Activated CD4-positive, alpha-beta T cell treated with anti-CD3 and anti-CD28 coated beads, Interleukin-2, Interleukin-4, amounts not matched to agents 100 ng/mL and 50 ng/mL, durations not matched to agents 16 hours and 8 hours (primary cell): ENCODE measurements around the gene VPS16.
"Not testable (repeated sequence)": the region's sequence is repeated elsewhere in the genome, so short reads cannot be mapped to it uniquely, and the experiment has no call there.

Source experiments
- DNase-seq: peaks from one replicate; pipeline ENCODE4 v3.0.0-alpha.2; 2020; ENCODE audit warnings: low spot score

The VPS16 gene

DNA sequence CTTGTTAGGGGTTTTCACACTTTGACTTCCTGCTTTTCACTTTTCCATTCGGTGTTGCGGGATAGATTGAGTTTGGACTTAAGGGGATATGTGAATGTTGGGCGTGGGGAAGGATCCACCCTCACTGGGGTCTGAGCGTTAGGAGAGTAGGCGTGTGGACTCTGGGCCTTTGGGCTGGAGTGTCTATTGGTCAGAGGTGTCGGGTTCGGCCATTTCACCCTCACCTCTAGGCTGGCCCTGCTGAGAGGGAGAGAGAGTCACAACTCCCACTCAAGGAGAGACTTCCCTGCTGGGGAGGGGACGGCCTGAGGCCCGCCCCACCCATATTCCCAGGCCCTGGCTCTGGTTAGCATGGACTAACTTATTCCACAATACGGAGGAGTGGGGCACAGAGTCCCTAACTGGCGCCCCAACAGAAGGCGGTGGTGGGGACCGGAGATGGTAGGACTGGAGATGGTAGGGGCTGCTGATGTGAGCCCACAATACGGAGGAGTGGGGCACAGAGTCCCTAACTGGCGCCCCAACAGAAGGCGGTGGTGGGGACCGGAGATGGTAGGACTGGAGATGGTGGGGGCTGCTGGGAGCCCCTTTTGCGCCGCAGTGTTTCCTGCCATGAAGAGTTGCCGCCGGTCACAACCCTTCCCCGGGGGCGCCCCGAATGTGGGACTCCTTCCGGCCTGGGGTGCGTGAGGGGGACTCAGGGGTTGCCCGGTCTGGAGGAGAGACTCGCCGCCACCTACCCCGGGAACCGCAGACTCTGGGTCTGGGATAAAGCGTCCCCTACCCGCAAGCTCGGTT lies 31.3 kb downstream of the VPS16 start:
- DNase-seq, result peak; percentile 15

DNA sequence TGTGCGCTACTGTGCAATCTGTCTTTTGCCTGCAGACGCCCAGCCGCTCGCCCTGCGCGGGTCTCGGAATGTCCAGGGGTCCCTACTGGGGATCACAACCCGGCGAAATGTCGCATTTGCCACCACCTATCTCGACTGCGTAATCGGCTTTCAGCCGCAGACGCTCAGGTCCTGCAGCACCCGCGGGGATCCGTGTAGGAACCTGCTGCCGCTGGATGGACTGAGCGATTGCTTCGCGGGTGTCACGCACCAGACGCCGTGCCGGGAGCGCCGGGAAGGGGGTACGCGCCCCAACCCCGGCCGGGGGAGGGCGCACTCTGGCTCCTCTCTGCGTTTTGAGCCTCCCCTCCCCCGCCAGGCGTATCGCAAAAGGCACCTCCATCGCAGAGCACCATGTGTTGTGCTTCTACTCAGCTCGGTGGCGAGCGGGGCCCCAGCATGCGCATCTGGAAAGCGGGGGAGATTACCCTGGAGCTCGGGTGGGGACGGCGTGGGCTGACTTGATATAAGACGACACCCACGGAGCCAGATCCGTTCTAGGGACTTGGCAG lies 32.0 kb downstream of the VPS16 start:
- DNase-seq, result peak; percentile 76

DNA sequence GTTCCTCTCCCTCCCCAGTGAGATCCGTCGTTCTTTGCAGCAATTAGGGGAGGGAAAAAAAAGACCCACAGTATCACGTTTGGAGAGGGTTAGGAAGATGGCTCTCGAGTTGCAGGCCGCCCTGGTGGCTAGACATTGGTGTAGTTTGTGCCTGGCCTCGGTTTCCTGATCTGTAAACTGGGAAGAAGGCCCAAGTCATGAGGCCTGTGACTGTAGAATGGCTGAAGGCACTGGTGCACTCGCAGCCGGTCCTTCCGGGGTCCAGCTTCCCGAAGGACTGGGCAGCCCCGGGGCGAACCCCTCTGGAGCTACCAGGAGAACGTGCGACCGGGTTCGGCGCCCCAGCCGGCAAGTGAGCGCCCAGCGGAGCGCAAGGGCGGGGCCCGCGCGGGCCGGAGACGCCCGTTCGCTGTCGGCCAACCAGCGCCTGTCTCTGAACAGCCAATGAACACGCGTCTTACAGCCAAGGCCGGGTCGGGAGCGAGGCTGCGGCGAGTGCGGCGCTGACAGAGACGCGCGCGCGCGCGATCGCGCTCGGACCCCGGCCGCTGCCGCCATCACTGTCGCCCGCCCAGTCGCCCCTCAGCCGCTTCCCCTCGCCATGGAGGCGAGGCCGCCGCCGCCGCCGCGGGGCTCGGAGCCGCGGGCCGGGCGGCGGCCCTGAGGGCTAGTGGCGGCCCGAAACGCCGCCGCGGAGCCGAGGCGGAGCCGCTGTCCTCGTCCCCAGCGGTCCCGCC lies 32.6 kb downstream of the VPS16 start, which contains the start of gene PTPRA:
Gene PTPRA (plus strand): TSS at position 472 of the 737 bp plus-strand sequence. CDS start 90,797 bp downstream, outside the sequence.
- DNase-seq, result peak; percentile 96

DNA sequence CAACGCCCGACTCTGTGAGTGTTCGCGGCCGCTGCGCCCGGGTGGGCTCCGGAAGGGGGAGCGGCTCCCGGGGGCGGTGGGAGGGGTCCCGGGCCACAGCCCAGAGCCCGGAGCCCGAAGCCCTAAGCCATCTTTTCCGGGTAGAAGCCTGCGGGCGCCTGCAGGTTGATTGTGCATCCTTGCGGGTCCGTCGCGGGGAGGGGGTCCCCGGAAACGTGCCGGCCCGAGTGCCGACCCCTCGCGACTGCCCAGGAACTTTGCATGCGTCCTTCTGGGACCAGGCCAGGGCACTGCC lies 33.1 kb downstream of the VPS16 start:
- DNase-seq, result peak; percentile 48

DNA sequence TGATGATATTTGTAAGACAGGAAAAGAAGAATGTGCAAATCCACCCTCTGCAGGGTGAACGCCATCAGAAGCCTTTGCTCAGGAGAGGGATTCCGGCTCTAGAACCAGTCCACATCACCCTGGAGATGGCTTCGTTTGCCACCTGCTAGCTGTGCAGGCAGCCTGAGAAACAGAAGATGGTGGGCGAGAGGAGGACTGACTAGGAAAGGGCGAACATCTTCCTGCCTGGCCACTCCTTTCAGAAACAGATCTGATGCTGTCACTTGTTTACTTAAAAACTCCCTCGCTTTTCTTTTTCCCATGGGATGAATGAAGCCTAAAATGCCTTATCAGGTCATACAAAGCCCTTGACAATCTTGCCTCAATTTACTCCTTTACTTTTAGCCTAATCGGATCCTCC lies 33.9 kb downstream of the VPS16 start:
- peak; percentile 15 for DNase-seq

DNA sequence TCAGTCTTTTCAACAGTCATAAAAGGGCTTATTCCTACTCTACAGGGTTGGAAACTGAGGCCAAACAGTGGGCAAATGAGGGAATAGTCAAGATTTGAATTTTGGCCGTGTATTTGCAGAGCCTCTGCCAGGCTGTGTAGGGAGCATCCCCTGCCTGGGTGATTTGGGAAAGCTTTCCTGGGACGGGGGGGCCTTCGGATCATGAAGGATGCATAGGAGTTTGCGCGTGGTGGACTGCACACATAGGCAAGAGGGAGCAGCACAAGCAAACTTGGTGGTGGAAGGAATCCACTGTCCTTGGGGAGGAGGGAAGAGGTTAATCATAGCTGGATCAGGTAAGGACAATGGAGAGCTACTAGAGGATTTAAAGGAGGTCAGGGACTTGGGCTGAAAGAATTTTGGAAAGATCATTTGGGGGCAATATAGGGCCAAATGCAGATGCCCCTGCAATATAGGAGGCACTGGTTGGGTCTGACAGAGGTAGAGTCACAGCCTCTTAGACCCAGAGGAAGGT lies 35.2 kb downstream of the VPS16 start:
- DNase-seq, result no peak

DNA sequence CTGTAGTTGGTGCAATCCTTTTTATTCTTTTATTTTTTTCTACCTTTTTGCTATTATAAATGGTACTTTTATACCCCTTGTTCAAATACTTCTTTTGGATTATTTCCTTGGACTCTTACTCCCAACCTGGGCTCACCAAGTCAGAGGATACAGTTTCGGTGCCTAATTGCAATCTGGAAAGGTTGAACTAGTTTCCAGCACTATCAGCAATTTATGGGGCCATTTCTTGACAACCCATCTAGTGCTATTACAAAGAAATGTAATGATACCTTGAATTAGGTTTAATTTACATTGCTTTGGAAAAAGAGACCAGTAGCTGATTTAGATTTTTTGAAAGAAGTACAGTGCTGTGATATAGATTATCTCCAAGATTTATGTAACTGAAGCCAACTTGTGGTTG lies 38.0 kb downstream of the VPS16 start:
- no peak for DNase-seq

DNA sequence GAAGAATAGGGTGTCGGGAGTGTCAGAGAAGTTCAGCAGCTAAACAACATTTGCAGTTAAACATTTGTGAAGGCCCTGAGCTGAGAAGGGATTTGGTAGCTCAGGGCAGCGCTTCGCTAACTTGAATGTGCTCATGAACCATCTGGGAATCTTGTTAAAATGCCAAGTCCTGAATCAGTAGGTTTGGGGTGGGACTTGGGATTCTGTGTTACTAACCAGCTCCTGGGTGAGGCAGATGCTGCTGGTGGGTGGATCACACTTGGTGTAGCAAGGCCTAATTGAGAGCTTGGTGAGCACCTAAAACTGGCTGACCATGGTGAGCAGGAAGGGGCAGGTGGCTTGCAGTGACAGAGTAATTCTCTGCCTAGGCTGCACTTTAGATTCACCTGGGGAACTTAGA lies 38.6 kb downstream of the VPS16 start:
- DNase-seq, result no peak

DNA sequence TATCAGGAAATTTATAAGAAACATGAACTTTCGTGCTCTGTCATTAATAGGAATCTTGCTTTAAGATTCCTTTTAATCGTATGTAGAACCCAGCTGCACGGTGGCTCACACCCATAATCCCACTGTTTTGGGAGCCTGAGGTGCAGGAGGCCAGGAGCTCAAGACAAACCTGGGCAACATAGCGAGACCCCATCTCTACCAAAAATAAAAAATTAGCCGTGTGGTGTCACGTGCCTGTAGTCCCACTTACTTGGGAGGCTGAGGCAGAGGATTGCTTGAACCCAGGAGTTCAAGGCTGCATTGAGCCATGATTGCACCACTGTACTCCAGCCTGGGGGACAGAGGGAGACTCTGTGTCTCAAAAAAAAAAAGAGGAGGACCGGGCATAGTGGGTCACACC lies 40.1 kb downstream of the VPS16 start:
- DNase-seq, result no peak

DNA sequence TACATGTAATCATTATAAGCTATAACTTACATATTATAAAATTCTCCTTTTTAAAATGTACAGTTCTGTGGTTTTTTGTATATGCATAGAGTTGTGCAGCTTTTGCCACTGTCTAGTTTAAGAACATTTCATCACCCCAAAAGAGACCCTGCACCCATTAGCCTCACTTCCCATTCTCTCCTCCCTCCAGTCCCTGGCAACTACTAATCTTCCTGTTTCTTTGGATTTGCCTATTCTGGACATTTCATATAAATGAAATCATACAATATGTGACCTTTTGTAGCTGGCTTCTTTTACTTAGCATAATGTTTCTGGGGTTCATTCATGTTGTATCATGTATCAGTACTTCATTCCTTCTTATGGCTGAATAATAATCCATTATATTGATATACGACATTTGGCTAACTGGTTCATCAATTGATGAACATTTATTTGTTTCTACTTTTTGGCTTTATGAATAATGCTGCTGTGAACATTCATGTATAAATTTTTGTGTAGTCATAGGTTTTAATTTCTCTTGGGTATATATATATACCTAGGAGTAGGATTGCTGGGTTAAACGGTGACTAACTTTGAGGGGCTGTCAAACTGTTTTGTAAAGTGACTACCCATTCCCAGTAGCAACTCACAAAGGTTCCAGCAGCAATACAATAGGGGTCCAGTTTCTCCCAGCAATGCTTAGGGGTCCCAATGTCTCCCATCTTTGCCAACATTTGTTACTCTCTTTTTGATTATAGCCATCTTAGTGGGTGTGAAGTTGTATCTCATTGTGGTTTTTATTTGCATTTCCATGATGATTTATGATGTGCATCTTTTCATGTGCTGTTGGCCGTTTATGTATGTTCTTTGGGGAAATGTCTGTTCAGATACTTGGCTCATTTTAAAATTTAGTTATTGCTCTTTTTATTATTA lies 43.4 kb downstream of the VPS16 start:
- no peak for DNase-seq

DNA sequence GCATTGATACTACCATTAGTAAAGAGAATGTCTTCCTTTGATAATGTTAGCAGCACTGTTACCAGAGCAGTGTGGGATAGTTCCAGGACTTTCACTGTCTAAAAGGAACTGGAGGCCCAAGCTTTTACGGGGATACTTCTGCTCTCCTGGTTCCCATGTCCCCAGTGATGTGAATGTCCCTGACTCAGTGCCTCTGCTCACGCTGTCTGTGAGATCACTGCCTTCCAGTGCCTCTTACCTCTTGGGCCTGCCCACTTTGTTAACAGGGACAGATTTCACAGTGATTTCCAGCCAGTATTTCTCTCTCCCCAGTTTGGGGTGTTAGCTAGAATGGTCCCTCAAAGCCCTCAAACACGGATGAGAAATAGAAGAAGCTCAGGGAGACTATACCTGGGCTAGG lies 47.2 kb downstream of the VPS16 start:
- DNase-seq, result no peak

DNA sequence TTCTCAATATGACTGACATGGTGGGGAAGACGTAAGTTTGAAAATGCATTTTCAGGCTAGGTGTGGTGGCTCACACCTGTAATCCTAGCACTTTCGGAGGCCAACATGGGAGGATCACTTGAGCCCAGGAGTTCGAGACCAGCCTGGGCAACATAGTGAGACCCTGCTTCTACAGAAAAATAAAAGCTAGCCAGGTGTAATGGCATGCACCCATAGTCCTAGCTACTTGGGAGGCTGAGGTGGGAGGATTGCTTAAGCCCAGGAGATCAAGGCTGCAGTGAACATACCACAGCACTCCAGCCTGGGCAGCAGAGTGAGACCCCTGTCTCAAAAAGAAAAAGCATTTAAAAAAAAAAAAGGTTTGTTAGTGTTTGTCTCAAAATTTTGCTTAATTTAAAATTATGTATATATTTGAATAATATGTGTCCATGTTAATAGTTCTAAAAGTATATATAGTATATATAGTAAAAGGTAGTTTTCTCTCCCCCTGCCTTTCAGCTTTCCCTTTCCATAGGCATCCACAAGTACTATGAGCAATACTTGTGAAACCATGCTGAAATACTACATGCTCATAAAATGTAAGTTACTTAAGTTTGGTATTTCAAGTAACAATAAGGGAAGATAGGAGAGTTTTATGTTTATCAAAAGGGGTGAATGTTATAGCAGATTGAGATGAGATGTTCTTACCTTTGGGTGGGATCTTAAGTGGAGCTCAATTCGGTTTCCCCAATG lies 47.8 kb downstream of the VPS16 start:
- no peak for DNase-seq

DNA sequence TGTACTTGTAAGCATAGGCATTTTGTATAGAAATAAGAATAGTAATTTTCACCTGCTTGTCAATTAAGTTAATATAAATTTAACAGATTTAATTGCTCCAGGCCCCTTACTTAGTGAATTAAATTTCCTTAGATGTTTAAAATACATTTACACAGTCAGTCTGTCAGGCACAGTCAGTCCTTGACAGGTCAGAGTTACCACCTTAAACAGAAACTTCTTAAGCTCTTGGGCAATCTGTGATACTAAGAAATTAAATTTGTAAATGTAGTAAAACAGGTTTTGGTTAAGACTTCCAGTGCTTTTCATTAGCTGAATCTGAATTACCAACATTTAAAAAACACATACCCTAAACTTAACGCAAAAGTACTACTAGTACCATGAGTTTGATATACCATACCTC lies 48.7 kb downstream of the VPS16 start:
- DNase-seq, result no peak

DNA sequence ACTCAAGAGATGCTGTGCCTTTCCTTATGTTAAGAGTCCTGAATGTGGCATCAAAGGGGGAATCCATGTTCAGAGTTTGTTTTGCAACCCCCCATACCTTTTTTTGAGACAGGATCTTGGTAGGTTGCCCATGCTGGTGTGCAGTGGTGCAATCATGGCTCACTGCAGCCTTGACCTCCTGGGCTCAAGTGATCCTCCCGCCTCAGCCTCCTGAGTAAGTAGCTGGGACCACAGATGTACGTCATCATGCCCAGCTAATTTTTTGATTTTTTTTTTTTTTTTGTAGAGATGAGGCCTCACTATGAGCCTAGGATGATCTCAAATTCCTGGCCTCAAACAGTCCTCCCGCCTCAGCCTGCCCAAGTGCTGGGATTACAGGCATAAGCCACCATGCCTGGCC lies 49.3 kb downstream of the VPS16 start:
- no peak for DNase-seq

DNA sequence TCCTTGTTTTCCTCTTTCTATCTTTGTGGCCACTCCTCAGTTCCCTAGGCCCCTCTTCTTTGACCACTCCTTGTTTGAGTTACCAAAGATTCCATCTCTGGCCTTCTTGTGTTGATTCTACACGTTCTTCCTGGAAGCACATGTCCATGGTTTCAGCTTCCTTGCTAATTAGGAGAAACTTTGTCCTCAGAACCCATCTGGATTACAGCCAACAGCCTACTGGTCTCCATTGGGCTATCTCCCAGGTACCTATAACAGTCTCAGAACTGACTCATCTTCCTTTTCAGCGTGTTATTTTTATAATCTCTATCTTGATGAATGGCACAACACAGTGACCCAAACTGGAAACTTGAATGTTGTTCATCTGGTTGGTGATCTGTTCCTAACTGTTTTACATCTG lies 50.2 kb downstream of the VPS16 start:
- DNase-seq, result no peak

DNA sequence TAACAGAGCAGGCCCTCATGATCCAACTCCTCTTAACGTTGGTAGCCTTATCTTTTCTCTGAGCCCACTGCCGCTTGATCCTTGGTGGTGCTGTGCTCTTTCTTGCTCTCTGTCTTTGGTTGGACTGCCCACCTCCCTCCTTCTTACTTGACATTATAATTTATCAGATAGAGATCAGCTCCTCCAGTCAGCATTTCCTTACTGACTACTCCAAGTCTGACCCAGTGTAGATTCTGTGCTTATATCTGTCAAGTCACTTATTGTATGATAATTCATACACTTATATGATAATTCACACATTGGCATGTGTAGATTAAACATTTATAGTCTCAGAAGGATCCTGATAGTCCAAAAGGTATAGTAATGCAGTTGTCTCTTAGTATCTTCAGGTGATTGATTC lies 50.8 kb downstream of the VPS16 start:
- DNase-seq, result no peak

DNA sequence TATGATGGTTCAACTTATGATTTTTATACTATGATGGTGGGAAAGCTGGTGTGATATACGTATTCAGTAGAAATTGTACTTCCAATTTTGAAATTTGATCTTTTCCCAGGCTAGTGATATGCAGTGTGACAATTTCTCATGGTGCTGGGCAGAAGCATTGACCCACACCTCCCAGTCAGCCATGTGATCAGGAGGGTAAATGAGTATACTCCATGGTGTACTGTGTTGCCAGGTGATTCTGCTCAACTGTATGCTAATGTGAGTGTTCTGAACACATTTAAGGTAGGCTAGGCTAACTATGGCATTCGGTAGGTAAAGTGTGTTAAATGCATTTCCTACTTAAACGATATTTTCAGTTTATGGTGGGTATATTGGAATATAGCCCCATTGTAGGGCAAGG lies 51.8 kb downstream of the VPS16 start:
- no peak for DNase-seq

DNA sequence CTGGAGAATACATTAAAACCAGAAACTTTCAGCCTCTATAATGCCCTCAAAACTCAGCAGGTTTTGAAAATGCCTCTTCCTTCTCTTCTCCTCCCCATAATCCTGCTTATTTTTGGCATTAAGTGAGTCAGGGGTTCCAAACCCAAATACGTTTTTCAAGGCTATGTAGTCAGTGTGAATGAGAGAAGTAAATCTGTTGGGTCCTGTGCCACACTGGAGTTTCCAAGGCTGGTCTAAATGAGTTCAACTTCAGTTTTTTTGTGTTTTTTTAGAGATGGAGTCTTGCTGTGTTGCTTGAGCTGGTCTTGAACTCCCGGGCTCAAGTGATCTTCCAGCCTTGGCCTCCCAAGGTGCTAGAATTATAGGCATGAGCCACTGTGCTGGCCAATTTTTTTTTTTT lies 53.7 kb downstream of the VPS16 start:
- DNase-seq, result no peak

DNA sequence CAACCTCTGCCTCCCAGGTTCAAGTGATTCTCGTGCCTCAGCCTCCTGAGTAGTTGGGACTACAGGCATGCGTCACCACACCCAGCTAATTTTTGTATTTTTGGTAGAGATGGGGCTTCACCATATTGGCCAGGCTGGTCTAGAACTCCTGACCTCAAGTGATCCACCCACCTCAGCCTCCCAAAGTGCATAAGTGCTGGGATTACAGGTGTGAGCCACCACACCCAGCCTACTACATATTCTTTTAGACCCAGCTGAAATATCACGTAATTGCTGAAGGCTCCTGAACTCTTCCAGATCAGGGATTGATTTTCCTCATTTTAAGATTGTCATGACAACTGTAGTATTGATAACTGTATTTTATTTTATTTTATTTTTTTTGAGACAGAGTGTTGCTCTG lies 54.6 kb downstream of the VPS16 start:
- DNase-seq, result not testable (repeated sequence)

DNA sequence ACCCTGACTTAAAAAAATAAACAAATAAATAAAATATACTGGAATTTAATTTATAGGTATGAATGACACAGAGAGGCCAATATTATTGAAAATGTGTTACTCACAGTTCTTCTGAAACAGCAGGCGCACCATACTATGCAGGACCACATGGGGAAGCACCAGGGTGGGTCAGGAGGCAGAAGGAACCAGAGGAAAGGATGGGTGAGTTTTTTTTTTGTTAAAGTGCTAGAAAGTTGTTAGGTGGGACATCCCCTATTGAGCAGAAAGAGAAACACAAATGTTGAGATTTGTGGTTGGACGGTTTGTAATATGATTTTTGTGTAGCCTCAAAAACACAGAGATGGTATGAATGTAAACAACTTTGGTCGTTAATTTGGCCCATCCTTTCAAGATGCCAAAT lies 58.7 kb downstream of the VPS16 start:
- no peak for DNase-seq

DNA sequence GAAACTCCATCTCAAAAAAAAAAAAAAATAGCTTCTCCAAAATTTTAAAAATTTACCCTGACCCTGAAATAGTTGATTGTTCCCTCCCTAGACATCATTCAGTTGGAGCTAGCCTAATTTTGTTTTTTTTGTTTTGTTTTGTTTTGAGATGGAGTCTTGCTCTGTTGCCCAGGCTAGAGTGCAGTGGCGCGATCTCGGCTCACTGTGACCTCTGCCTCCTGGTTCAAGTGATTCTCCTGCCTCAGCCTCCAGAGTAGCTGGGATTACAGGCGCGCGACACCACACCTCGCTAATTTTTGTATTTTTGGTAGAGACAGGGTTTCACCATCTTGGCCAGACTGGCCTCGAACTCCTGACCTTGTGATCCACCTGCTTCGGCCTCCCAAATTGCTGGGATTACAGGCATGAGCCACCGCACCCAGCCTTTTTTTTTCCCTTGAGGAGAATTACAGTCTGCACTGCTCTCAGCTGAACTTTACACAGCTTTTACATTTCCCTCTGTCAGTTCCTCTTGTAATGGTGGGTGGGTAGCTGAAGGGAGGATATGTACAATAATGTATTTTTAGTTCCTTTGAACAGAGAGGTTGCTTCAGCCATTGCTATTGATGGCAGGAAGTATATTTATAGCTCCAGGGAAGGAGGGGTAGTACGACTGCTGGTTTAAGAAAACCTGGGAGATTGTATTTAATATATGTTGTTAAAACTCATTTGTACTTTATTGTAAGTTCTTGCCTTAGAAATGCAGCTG lies 60.5 kb downstream of the VPS16 start:
- no peak for DNase-seq
